ENCODE results near the gene IPO7. TPM values are rescaled to one million over a fixed set of nuclear protein-coding genes. Genes with fewer than 3 reads are reported as not detected.

The IPO7 gene
- total and polyA plus RNA-seq, 10 of the 15 experiments (the other 5 are each of a cell fraction or from before 2014, with no cell fraction given), result 5.0 to 51.4 (median 30.6) TPM

- TF ChIP-seq ZBTB11 (CRISPR knock-in tag; IDR thresholded peaks at IDR 0.05), result no peak
- no peak for TF ChIP-seq E2F4 (IDR thresholded peaks at IDR 0.05; ENCODE audit: low read depth, low read length)
- TF ChIP-seq DPF2 (IDR thresholded peaks at IDR 0.05), result no peak
- TF ChIP-seq CHD1 (IDR thresholded peaks at IDR 0.05; ENCODE audit: low read depth, low read length), result no peak
- TF ChIP-seq MXI1 (IDR thresholded peaks at IDR 0.05; ENCODE audit: low read depth, low read length), result no peak
- TF ChIP-seq NFYA (IDR thresholded peaks at IDR 0.05; ENCODE audit: borderline replicate concordance, low read depth, low read length), result no peak
- no peak for TF ChIP-seq CBX3 (IDR thresholded peaks at IDR 0.05; ENCODE audit: borderline replicate concordance, low read depth)
Observed at GRCh38 chr11:9473408-9473807, 89.0 kb downstream of the IPO7 start (continued).

GRCh38 chr11:9479899-9480298, 95.4 kb downstream of the IPO7 start:
- ChIA-PET POLR2A (interaction anchor here (1.0 kb wide), 1 partner anchor 15 kb away, joined by 3 read pairs; no protein-coding TSS in a partner anchor), RAD21 (ENCODE audit: unreplicated experiment) (no interaction called here), CTCF (interaction anchor here (1.1 to 1.4 kb wide), 3 partner anchors 11 to 27 kb away, joined by 3 to 4 read pairs (median 3); partner anchors contain the start of gene ZNF143), SMC1A (ENCODE audit: uncharacterized antibody, unreplicated experiment) (interaction anchor here (0.7 to 1.7 kb wide), 5 partner anchors 10 to 313 kb away, joined by 3 to 8 read pairs (median 3); no protein-coding TSS in a partner anchor)
- Histone ChIP-seq H3K36me3 (ENCODE audit: control insufficient read depth in 2 of 2, insufficient read depth in 2 of 2, low read length in 1 of 2) (peaks cover 3 to 4% of the 10 kb centered on the region in 2 experiments), H3K4me1 (ENCODE audit: control insufficient read depth, insufficient read depth, low read length) (no peaks in the 10 kb centered on the region), H3K79me2 (ENCODE audit: control insufficient read depth, insufficient read depth, low read length) (no peaks in the 10 kb centered on the region), H3K27me3 (replicated peaks in 1 of 2; ENCODE audit: control insufficient read depth in 2 of 2, insufficient read depth in 2 of 2, low read length in 1 of 2) (no peaks in the 10 kb centered on the region), H3K4me2 (ENCODE audit: control insufficient read depth, insufficient read depth) (no peak overlapping the region), H2AFZ (ENCODE audit: control insufficient read depth, low read depth, low read length) (no peak overlapping the region), H4K20me1 (ENCODE audit: control insufficient read depth, insufficient read depth) (no peaks in the 10 kb centered on the region), H3K9me3 (replicated peaks; ENCODE audit: control insufficient read depth, insufficient read depth, low read length) (no peaks in the 10 kb centered on the region), H3K9ac (ENCODE audit: control insufficient read depth, insufficient read depth, low read length) (no peak overlapping the region), H3K27ac (ENCODE audit: control insufficient read depth, insufficient read depth) (no peak overlapping the region), H3K4me3 (no peak overlapping the region)
- DNase-seq (ENCODE audit: low read depth, low spot score), result no peak
- intact Hi-C loops (cut with micrococcal nuclease; ENCODE audit: unreplicated experiment) (no loop called here), in situ Hi-C loops (cut with MboI) (no loop called here)
- ATAC-seq, result no peak
- BruUV-seq (replicated peaks), result no TSS peak
- WGBS (ENCODE audit: insufficient coverage, insufficient replicate concordance, low lambda C conversion rate, missing lambda C conversion rate), result 16% methylated on average over 2 of the region's 2 CpGs
- no peak for FAIRE-seq
- no peak for TF ChIP-seq NFXL1 (IDR thresholded peaks at IDR 0.05; ENCODE audit: borderline replicate concordance)
- TF ChIP-seq NRF1 (conservative IDR thresholded peaks at IDR 0.05; ENCODE audit: low read depth, low read length), result no peak
- no peak for TF ChIP-seq RELB (IDR thresholded peaks at IDR 0.05; ENCODE audit: low read depth)
- no peak for TF ChIP-seq NBN (IDR thresholded peaks at IDR 0.05)
- TF ChIP-seq CHD1 (IDR thresholded peaks at IDR 0.05; ENCODE audit: low read depth, low read length), result no peak
- no peak for TF ChIP-seq GABPA (IDR thresholded peaks at IDR 0.05; ENCODE audit: low read depth)
- TF ChIP-seq NFIC (IDR thresholded peaks at IDR 0.05; ENCODE audit: low read depth, low read length), result no peak

All from GM12878 (cell line).